ENCODE measurements around the gene IGFBP2.

Gene IGFBP2

GRCh38 chr2:216615298-216616082 is 17.7 kb upstream of the IGFBP2 start:
- intact Hi-C loops (cut with DNase I) = no loop called here

GRCh38 chr2:216616083-216616678 is 17.0 kb upstream of the IGFBP2 start:
- no peak for DNase-seq
- intact Hi-C loops (cut with DNase I) = no loop called here

More at GRCh38 chr2:216615298-216616082, 17.7 kb upstream of the IGFBP2 start:
- no peak for DNase-seq

- no peak for DNase-seq
- intact Hi-C loops (cut with DNase I) = no loop called here
These were observed 15.9 kb upstream of the IGFBP2 start for GRCh38 chr2:216617159-216617815.

GRCh38 chr2:216618785-216619184 is 14.4 kb upstream of the IGFBP2 start:
- DNase-seq = no peak
- intact Hi-C loops (cut with DNase I) = no loop called here

- no peak for DNase-seq
- intact Hi-C loops (cut with DNase I) = no loop called here
These were observed 13.5 kb upstream of the IGFBP2 start for GRCh38 chr2:216619411-216620393.

GRCh38 chr2:216620786-216621185 is 12.4 kb upstream of the IGFBP2 start:
- no peak for DNase-seq
- intact Hi-C loops (cut with DNase I) = no loop called here

- intact Hi-C loops (cut with DNase I) = no loop called here
- no peak for DNase-seq
These were observed 11.9 kb upstream of the IGFBP2 start for GRCh38 chr2:216621292-216621691.

- intact Hi-C loops (cut with DNase I) = no loop called here
- DNase-seq = no peak
These were observed 10.7 kb upstream of the IGFBP2 start for GRCh38 chr2:216622526-216622925.

- intact Hi-C loops (cut with DNase I) = no loop called here
- no peak for DNase-seq
These were observed 9.0 kb upstream of the IGFBP2 start for GRCh38 chr2:216624251-216624650.

- intact Hi-C loops (cut with DNase I) = no loop called here
- DNase-seq = no peak
These were observed 6.9 kb upstream of the IGFBP2 start for GRCh38 chr2:216626168-216626874.

- intact Hi-C loops (cut with DNase I) = no loop called here
- DNase-seq = no peak
These were observed 6.4 kb upstream of the IGFBP2 start for GRCh38 chr2:216626875-216627245.

- intact Hi-C loops (cut with DNase I) = no loop called here
These were observed 3.4 kb upstream of the IGFBP2 start for GRCh38 chr2:216629784-216630183.

GRCh38 chr2:216632346-216632951 is 771 bp upstream of the IGFBP2 start:
- intact Hi-C loops (cut with DNase I) = no loop called here
- no peak for DNase-seq

More at GRCh38 chr2:216629784-216630183, 3.4 kb upstream of the IGFBP2 start:
- DNase-seq = no peak

- intact Hi-C loops (cut with DNase I) = no loop called here
- DNase-seq = peak in 1 of 10 donors; percentile 78
These were observed 573 bp downstream of the IGFBP2 start for GRCh38 chr2:216633616-216634369.

GRCh38 chr2:216634370-216635148 is 1.3 kb downstream of the IGFBP2 start:
- DNase-seq = no peak
- intact Hi-C loops (cut with DNase I) = no loop called here

GRCh38 chr2:216635171-216635570 is 2.0 kb downstream of the IGFBP2 start:
- peak in 1 of 10 donors; percentile 57 for DNase-seq
- intact Hi-C loops (cut with DNase I) = no loop called here

- DNase-seq = peak in 1 of 10 donors; percentile 60
- intact Hi-C loops (cut with DNase I) = no loop called here
These were observed 2.7 kb downstream of the IGFBP2 start for GRCh38 chr2:216635701-216636550.
